A204.1 (cell line): ENCODE measurements around the gene TVP23C.

Experiments
- FAIRE-seq: peaks from 2 replicates; lab custom pipeline; 2012; peaks lifted over from hg19 to GRCh38; lab: Jason Lieb, UNC

TVP23C gene

DNA sequence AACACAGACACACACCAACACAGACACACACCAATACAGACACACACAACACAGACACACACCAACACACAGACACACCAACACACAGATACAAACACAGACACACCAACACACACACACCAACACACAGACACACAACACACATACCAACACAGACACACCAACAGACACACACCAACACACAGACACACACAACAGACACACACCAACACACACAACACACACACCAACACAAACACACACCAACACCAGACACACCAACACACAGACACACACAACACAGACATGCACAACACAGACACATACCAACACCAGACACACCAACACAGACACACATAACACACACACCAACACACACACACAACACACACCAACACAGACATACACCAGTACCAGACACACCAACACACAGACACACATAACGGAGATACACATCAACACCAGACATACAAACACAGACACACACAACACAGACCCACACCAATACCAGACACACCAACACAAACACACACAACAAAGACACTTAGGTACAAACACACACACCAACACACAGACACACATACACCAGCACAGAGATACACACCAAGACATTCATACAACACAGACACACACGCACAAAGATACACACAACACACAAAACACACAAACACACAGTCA lies 98.1 kb downstream of the TVP23C start:
- FAIRE-seq = no peak

DNA sequence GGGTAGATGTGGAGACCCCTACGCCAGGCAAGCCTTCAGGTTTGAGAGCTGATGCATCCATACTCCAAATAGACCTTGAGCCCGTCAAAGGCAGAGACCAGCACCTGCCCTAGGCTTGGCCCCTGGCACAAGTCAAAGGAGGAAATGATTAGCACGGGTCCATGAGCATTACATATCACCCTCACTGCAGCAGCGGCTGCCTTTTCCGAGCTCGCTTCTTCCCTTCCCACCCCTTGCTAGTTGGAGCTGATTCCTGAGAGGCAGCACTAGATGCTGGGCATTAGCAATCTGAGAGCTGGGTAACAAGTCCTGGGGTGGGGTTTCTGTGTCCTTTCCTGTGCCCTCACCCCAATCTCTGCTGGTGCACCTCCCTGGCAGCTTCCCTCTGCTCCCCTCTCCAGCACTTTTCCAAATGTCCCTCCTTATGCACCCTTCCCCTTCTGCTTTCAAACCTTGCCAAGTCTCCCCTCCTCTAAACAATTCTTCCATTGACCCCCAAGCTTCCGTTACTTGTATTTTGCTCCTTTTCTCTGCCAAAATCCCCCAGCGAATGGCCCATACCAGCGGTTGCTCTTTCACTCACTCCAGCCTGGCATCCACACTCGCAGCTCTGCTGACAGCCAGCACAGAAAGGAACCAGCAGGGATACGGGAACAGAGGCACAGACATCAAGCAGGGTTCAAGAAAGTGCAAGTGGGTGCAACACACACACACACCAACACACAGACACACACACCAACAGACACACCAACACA lies 98.9 kb downstream of the TVP23C start:
- no peak for FAIRE-seq

DNA sequence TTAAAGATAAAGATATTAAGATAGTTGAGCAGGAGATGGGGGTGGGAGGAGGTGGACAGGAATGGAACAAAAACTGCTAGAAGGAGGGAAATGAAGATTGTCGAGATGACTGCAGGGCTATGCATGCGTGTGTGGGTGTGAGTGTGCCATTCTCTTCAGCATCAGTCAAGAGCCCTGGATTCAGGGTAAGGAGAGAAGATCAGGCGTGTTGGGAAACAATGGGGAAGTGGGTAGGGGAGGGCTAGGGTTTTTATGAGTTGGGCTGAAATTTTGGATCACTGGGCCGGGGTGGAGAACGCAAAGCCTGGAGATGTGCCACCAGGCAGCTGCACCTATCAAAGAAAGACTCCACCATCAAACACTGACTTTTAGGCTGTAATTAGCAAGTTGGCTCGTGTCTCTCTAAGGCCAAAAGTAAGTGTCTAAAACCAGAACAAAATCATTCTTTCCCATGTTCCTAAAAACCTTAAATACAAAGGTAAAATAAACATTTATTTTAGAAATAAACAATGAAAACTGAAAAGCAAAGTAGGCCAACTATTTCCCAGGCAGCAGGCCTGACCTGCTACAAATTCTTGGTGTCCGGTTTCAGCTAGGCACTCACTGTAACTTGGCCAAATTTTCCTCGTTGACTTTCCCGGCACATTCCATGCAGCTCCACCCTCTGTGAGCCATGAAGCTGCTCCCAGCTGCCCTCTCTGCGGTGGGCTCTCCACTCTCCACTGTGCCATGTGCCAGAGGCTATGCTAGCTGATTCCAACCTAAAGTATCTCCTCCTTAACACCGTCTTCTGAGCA lies 100.1 kb downstream of the TVP23C start:
- FAIRE-seq = no peak

GRCh38 chr17:15457723-15458094 lies 105.6 kb downstream of the TVP23C start:
- FAIRE-seq = no peak

- no peak for FAIRE-seq
These were observed 106.1 kb downstream of the TVP23C start for GRCh38 chr17:15456972-15457722.

DNA sequence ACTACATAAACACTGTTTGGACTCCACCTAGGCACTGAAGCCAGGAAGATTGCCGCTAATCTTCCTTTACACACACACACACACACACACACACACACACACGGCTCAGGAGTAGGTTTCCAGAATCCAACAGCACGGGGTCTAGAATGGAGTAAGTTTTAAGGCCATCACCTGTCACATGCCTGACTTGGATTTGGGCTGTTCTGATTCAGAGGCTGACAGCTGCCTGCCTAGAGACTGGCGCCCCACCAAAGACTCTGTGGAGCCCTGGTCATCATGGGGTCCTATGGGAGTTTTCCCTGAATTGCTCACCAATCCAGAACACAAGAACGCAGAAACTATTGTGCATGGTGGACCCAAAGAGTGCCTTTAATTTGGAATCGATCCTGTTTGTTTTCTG lies 106.8 kb downstream of the TVP23C start:
- FAIRE-seq = no peak

DNA sequence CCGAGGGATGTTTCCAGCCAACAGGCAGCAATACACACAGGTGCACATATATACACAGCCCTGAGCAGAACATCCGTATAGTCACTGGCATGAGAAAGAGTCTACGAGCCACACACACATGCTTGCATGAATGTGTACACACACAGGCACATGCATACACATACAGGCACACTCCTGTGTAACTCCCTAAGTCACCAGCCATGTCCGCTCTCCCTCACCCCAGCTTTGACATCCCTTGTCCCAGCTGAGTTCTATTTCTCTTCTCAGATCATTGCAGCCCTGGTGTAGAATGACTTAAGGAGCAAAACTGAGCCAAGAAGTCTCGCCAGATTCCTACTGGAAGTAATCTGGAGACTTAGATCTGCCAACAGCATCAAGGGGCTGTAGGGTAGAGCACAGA lies 108.9 kb downstream of the TVP23C start:
- FAIRE-seq = no peak

- FAIRE-seq = no peak
These were observed 109.5 kb downstream of the TVP23C start for GRCh38 chr17:15453782-15454181.

GRCh38 chr17:15453246-15453645 lies 110.0 kb downstream of the TVP23C start:
- FAIRE-seq = no peak

GRCh38 chr17:15452746-15453145 lies 110.5 kb downstream of the TVP23C start:
- FAIRE-seq = no peak
